Cortex of kidney (tissue), 1 donor: ENCODE results near the gene SEMA3B.
"Not testable (repeated sequence)": the region's sequence is repeated elsewhere in the genome, so short reads cannot be mapped to it uniquely, and the experiment has no call there.

ENCODE experiments used
- DNase-seq: peaks from one replicate; lab custom pipeline; 2025; lab: John Stamatoyannopoulos, UW

The SEMA3B gene

GRCh38 chr3:50268703-50269451 lies at the start of gene SEMA3B:
Gene SEMA3B (plus strand): TSS chr3:50269147. CDS start chr3:50269241, 94 bp downstream.
- no peak for DNase-seq

- DNase-seq = no peak
Measured at GRCh38 chr3:50219285-50219684, 49.7 kb upstream of the SEMA3B start.

GRCh38 chr3:50220109-50220508 lies 48.8 kb upstream of the SEMA3B start:
- DNase-seq = no peak

GRCh38 chr3:50221051-50221410 lies 47.9 kb upstream of the SEMA3B start:
- DNase-seq = no peak

GRCh38 chr3:50221411-50222168 lies 47.4 kb upstream of the SEMA3B start:
- no peak for DNase-seq

- no peak for DNase-seq
Measured at GRCh38 chr3:50222169-50222528, 46.8 kb upstream of the SEMA3B start.

- DNase-seq = no peak
Measured at GRCh38 chr3:50224639-50225038, 44.3 kb upstream of the SEMA3B start.

GRCh38 chr3:50226888-50227389 lies 42.0 kb upstream of the SEMA3B start:
- no peak for DNase-seq

GRCh38 chr3:50227390-50228183 lies 41.4 kb upstream of the SEMA3B start:
- DNase-seq = peak; percentile 76

GRCh38 chr3:50228184-50228763 lies 40.7 kb upstream of the SEMA3B start:
- DNase-seq = not testable (repeated sequence)

- no peak for DNase-seq
Measured at GRCh38 chr3:50229490-50229889, 39.5 kb upstream of the SEMA3B start.

GRCh38 chr3:50230104-50230793 lies 38.7 kb upstream of the SEMA3B start:
- DNase-seq = no peak

GRCh38 chr3:50230794-50231125 lies 38.2 kb upstream of the SEMA3B start:
- no peak for DNase-seq

GRCh38 chr3:50231581-50231980 lies 37.4 kb upstream of the SEMA3B start:
- DNase-seq = no peak

GRCh38 chr3:50232303-50232702 lies 36.6 kb upstream of the SEMA3B start:
- DNase-seq = no peak

- DNase-seq = no peak
Measured at GRCh38 chr3:50233176-50233575, 35.8 kb upstream of the SEMA3B start.

GRCh38 chr3:50235716-50236483 lies 33.0 kb upstream of the SEMA3B start, which contains the start of gene GNAI2:
Gene GNAI2 (plus strand): TSS chr3:50236204. CDS start chr3:50236336, 132 bp downstream.
- peak; percentile 91 for DNase-seq

GRCh38 chr3:50236484-50237132 lies 32.3 kb upstream of the SEMA3B start:
- no peak for DNase-seq

- no peak for DNase-seq
Measured at GRCh38 chr3:50237133-50237651, 31.8 kb upstream of the SEMA3B start.
